Pancreas (tissue), 10 donors: ENCODE results near the gene C11orf21. TPM values are rescaled to one million over a fixed set of nuclear protein-coding genes. Genes with fewer than 3 reads are reported as not detected.

Experiments
- ATAC-seq, 4 donors: fragments of 200-7000 bp; cut with Tn5 transposase; one replicate each; pipeline versions ENCODE4 v1.8.0 to v1.9.1; 2020; ENCODE audit warnings: mild to moderate bottlenecking in 4 of 4, moderate library complexity in 4 of 4
- DNase-seq, 6 donors: peaks; one replicate each; pipeline ENCODE4 v3.0.0-alpha.2; 2020
- FAIRE-seq: peaks from 2 replicates; lab custom pipeline; 2012; peaks lifted over from hg19 to GRCh38; lab: Jason Lieb, UNC
- H3K27ac ChIP-seq, 4 donors: fragments of 200-600 bp; sonication (generic); 1 replicate in 3 of 4; 2 replicates in 1 of 4; pipeline versions ENCODE4 v1.5.0 to v1.8.0; 2020
- H3K27me3 ChIP-seq, 4 donors: fragments of 200-600 bp; one replicate each; pipeline ENCODE4 v1.8.0; 2021
- H3K36me3 ChIP-seq, 3 donors: fragments of 200-600 bp; sonication (generic) in 1 of 3; one replicate each; pipeline versions ENCODE4 v1.5.0 to v1.8.0; 2020 to 2021
- H3K4me1 ChIP-seq, 3 donors: fragments of 200-600 bp; one replicate each; pipeline ENCODE4 v1.8.0; 2021
- H3K4me3 ChIP-seq, 4 donors: fragments of 200-600 bp; sonication (generic) in 2 of 4; one replicate each; pipeline versions ENCODE4 v1.5.0 to v1.8.0; 2020 to 2021
- H3K9me3 ChIP-seq, 4 donors: fragments of 200-600 bp; one replicate each; pipeline ENCODE4 v1.8.0; 2021
- WGBS, 2 donors: extraction: QIAGEN DNeasy Blood & Tissue Kit; methylation state at CpG; one replicate each; pipeline ENCODE4 v1.1.7; 2013; 5-methylcytosine and 5-hydroxymethylcytosine counted together
- intact Hi-C, 3 donors: fragments of 100-400 bp; cut with DNase I; formaldehyde crosslinking; loops; one replicate each; pipeline versions ENCODE4 v1.11.1 to v1.14.2; 2022
- polyA plus RNA-seq, 2 donors: library from polyadenylated mRNA; stranded (reverse); fragments of 200-250 nt; gene quantifications; one replicate each; pipeline ENCODE4 v1.2.3, GENCODE V29; 2013
- total RNA-seq, 6 donors: library from RNA; stranded (reverse); fragmentation: NEBNext Ultra II Directional in 4 of 6; extraction: Animal tissue kit (Norgen Biotek cat#: 25700) in 4 of 6; gene quantifications; one replicate each; pipeline versions ENCODE4 v1.2.1 to v1.2.4, GENCODE V29; 2021 to 2023
- TF ChIP-seq, protein P1 (sequence below), 4 donors: fragments of 200-600 bp; sonication (generic) in 3 of 4; IDR thresholded peaks; one replicate each; pipeline versions ENCODE4 v1.5.0 to v1.8.0; 2021; ENCODE audit warnings: antibody characterized with exemption in 4 of 4
- donor health status: healthy with polysubstance abuse.
- donor health status: DM: no; HTN: no; CAD: no; lungs with moderate emphysema.
- donor health status: DM: no; HTN: no; CAD: no.
- donor health status: control.
- donor health status: control.
- donor health status: Bipolar disorder and iron deficiency.
- donor health status: DM: yes; HTN: yes; CAD: no.
- donor health status: DM: no; HTN: no; CAD: no.
- donor health status: DM: no; HTN: no; CAD: no.
- donor health status: DM: yes; HTN: yes; CAD: no.

C11orf21 gene
- total and polyA plus RNA-seq, 8 donors: 0.04 to 0.80 (median 0.22) TPM

- 79% methylated on average over 23 of the region's 23 CpGs for WGBS, 2 donors
- no peak overlapping the region for H3K27ac ChIP-seq
- DNase-seq (no peak), FAIRE-seq (no peak), ATAC-seq (no peak)
- H3K36me3 ChIP-seq: no peaks in the 10 kb centered on the region
- TF ChIP-seq, protein P1, sequence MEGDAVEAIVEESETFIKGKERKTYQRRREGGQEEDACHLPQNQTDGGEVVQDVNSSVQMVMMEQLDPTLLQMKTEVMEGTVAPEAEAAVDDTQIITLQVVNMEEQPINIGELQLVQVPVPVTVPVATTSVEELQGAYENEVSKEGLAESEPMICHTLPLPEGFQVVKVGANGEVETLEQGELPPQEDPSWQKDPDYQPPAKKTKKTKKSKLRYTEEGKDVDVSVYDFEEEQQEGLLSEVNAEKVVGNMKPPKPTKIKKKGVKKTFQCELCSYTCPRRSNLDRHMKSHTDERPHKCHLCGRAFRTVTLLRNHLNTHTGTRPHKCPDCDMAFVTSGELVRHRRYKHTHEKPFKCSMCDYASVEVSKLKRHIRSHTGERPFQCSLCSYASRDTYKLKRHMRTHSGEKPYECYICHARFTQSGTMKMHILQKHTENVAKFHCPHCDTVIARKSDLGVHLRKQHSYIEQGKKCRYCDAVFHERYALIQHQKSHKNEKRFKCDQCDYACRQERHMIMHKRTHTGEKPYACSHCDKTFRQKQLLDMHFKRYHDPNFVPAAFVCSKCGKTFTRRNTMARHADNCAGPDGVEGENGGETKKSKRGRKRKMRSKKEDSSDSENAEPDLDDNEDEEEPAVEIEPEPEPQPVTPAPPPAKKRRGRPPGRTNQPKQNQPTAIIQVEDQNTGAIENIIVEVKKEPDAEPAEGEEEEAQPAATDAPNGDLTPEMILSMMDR (IDR thresholded peaks at IDR 0.05): no peak
- no peaks in the 10 kb centered on the region for H3K27me3 ChIP-seq
- intact Hi-C loops: loop anchor here in 1 of 3 donors (5.0 kb wide), 1 partner anchor 92 kb away; no protein-coding TSS in a partner anchor
- no peak overlapping the region for H3K4me3 ChIP-seq
- no peaks in the 10 kb centered on the region for H3K9me3 ChIP-seq
- no peaks in the 10 kb centered on the region for H3K4me1 ChIP-seq
Observed at GRCh38 chr11:2320568-2321310, 19.0 kb upstream of the C11orf21 start.

- Histone ChIP-seq H3K36me3 (no peaks in the 10 kb centered on the region), H3K27ac (no peak overlapping the region), H3K4me1 (peaks cover 0 to 3% (median 0%) of the 10 kb centered on the region in 3 donors), H3K27me3 (no peaks in the 10 kb centered on the region), H3K9me3 (no peaks in the 10 kb centered on the region), H3K4me3 (no peak overlapping the region)
- ATAC-seq: no peak
- no peak for FAIRE-seq
- 77 to 80% methylated on average over 10 of the region's 10 CpGs for WGBS, 2 donors
- TF ChIP-seq, protein P1 (IDR thresholded peaks at IDR 0.05): no peak
- intact Hi-C loops: loop anchor here in 1 of 3 donors (5.0 kb wide), 1 partner anchor 92 kb away; no protein-coding TSS in a partner anchor
- DNase-seq: no peak
Observed at GRCh38 chr11:2319791-2320472, 18.2 kb upstream of the C11orf21 start.

DNA sequence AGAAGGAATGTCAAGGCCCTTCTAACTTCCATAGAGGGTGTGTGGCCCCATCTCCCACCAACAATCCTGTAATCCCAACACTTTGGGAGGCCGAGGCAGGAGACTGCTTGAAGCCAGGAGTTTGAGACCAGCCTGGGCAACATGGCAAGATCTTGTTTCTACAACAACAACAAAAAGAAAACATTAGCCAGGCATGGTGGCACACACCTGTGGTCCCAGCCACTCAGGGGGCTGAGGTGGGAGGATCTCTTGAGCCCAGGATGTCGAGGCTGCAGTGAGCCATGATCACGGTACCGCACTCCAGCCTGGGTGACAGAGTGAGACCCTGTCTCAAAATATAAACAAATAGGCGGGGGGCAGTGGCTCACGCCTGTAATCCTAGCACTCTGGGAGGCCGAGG lies 17.0 kb upstream of the C11orf21 start:
- Histone ChIP-seq H3K4me3 (no peak overlapping the region), H3K27me3 (no peaks in the 10 kb centered on the region), H3K27ac (no peak overlapping the region), H3K4me1 (peaks cover 9 to 12% (median 9%) of the 10 kb centered on the region in 3 donors), H3K36me3 (no peaks in the 10 kb centered on the region), H3K9me3 (no peaks in the 10 kb centered on the region)
- FAIRE-seq: no peak
- no peak for DNase-seq
- no peak for ATAC-seq
- TF ChIP-seq, protein P1 (IDR thresholded peaks at IDR 0.05): no peak
- intact Hi-C loops: no loop called here
- WGBS, 2 donors: 92 to 97% methylated on average over 7 of the region's 7 CpGs

DNA sequence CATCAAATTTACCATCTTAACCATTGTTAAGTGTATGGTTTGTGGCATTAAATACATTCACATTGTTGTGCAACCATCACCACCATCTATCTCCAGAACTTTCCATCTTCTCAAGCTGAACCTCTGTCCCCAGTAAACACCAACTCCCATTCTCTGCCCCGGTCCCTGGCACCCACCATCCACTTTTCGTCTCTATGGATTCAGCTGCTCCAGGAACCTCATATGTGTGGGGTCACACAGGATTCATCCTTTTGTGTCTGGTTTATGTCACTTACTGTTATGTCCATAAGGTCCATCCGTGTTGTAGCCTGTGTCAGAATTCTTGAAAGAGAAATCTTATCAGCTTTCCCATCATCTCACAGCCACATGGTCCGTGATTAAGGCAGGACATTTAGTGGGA lies 16.4 kb upstream of the C11orf21 start:
- H3K4me3 ChIP-seq: no peak overlapping the region
- TF ChIP-seq, protein P1 (IDR thresholded peaks at IDR 0.05): no peak
- H3K27ac ChIP-seq: no peak overlapping the region
- no peaks in the 10 kb centered on the region for H3K9me3 ChIP-seq
- no peaks in the 10 kb centered on the region for H3K27me3 ChIP-seq
- intact Hi-C loops: no loop called here
- H3K4me1 ChIP-seq: peaks cover 9 to 12% (median 9%) of the 10 kb centered on the region in 3 donors
- FAIRE-seq: no peak
- no peaks in the 10 kb centered on the region for H3K36me3 ChIP-seq
- ATAC-seq: no peak
- WGBS, 2 donors: 78 to 86% methylated on average over 4 of the region's 4 CpGs
- DNase-seq: no peak
